HG03571 (cell line): ENCODE measurements around the gene CAPZB.
"Not testable (repeated sequence)": the region's sequence is repeated elsewhere in the genome, so short reads cannot be mapped to it uniquely, and the experiment has no call there.

ENCODE experiments used
- ATAC-seq: cut with Tn5 transposase; IDR thresholded peaks from one replicate; pipeline ENCODE4 v1.9.1; 2021; ENCODE audit not compliant: unreplicated experiment

Gene CAPZB

GRCh38 chr1:19485362-19486187, at the start of gene CAPZB:
Gene CAPZB (minus strand): TSS chr1:19485539. CDS start chr1:19485438, 101 bp downstream.
- ATAC-seq, result peak; percentile 70

- no peak for ATAC-seq
Measured at GRCh38 chr1:19534281-19534680, 48.9 kb upstream of the CAPZB start.

GRCh38 chr1:19533626-19534025, 48.3 kb upstream of the CAPZB start:
- no peak for ATAC-seq

- ATAC-seq, result no peak
Measured at GRCh38 chr1:19532519-19532918, 47.2 kb upstream of the CAPZB start.

- no peak for ATAC-seq
Measured at GRCh38 chr1:19529664-19530063, 44.3 kb upstream of the CAPZB start.

GRCh38 chr1:19528438-19528837, 43.1 kb upstream of the CAPZB start:
- no peak for ATAC-seq

- ATAC-seq, result no peak
Measured at GRCh38 chr1:19525607-19526545, 40.5 kb upstream of the CAPZB start.

- no peak for ATAC-seq
Measured at GRCh38 chr1:19524791-19525190, 39.5 kb upstream of the CAPZB start.

GRCh38 chr1:19522570-19522969, 37.2 kb upstream of the CAPZB start:
- ATAC-seq, result not testable (repeated sequence)

- ATAC-seq, result no peak
Measured at GRCh38 chr1:19521411-19521810, 36.1 kb upstream of the CAPZB start.

GRCh38 chr1:19517017-19517416, 31.7 kb upstream of the CAPZB start:
- ATAC-seq, result no peak

- no peak for ATAC-seq
Measured at GRCh38 chr1:19515201-19515600, 29.9 kb upstream of the CAPZB start.

- ATAC-seq, result no peak
Measured at GRCh38 chr1:19514391-19514831, 29.1 kb upstream of the CAPZB start.

- no peak for ATAC-seq
Measured at GRCh38 chr1:19512545-19512944, 27.2 kb upstream of the CAPZB start.

GRCh38 chr1:19511116-19511515, 25.8 kb upstream of the CAPZB start:
- no peak for ATAC-seq

- ATAC-seq, result not testable (repeated sequence)
Measured at GRCh38 chr1:19509647-19510046, 24.3 kb upstream of the CAPZB start.

GRCh38 chr1:19507516-19507915, 22.2 kb upstream of the CAPZB start:
- no peak for ATAC-seq

GRCh38 chr1:19505693-19506457, 20.5 kb upstream of the CAPZB start:
- ATAC-seq, result no peak

GRCh38 chr1:19504796-19505692, 19.7 kb upstream of the CAPZB start:
- ATAC-seq, result no peak

- ATAC-seq, result not testable (repeated sequence)
Measured at GRCh38 chr1:19502284-19502683, 16.9 kb upstream of the CAPZB start.
